WTC11 (cell line): Measurements from ENCODE around the gene CAMKK2.
"Not testable (repeated sequence)": the region's sequence is repeated elsewhere in the genome, so short reads cannot be mapped to it uniquely, and the experiment has no call there.

Source experiments
- FOXK1 ChIP-seq: sonication (generic); formaldehyde crosslinking; IDR thresholded peaks from 2 replicates; pipeline ENCODE4 v1.8.0; 2022; ENCODE audit warnings: mild to moderate bottlenecking, moderate library complexity, missing genetic modification reagents
- IRF2 ChIP-seq: sonication (generic); formaldehyde crosslinking; IDR thresholded peaks from 2 replicates; pipeline ENCODE4 v1.8.0; 2022; ENCODE audit warnings: low read depth, missing genetic modification reagents, borderline replicate concordance
- TP53 ChIP-seq: sonication (generic); formaldehyde crosslinking; IDR thresholded peaks from 2 replicates; pipeline ENCODE4 v1.8.1; 2023; ENCODE audit warnings: mild to moderate bottlenecking, missing genetic modification reagents
- TF ChIP-seq, protein P1 (sequence below): fragments of 200-600 bp; IDR thresholded peaks from 2 replicates; pipeline ENCODE4 v1.8.0; 2022; ENCODE audit warnings: antibody characterized with exemption

DNA sequence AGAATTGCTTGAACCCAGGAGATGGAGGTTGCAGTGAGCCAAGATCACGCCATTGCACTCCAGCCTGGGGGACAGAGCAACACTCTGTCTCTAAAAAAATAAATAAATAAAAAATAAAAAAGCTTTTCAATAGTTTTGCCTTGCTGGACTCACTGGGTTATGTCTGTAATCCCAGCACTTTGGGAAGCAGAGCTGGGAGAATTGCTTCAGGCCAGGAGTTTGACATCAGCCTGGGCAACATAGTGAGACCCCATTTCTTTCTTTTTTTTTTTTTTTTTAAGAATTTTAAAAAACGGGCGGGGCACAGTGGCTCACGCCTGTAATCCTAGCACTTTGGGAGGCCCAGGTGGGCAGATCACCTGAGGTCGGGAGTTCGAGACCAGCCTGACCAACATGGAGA, 95.4 kb downstream of the CAMKK2 start:
- TF ChIP-seq TP53, IRF2, FOXK1 (CRISPR knock-in tag): not testable (repeated sequence)
- TF ChIP-seq, protein P1, sequence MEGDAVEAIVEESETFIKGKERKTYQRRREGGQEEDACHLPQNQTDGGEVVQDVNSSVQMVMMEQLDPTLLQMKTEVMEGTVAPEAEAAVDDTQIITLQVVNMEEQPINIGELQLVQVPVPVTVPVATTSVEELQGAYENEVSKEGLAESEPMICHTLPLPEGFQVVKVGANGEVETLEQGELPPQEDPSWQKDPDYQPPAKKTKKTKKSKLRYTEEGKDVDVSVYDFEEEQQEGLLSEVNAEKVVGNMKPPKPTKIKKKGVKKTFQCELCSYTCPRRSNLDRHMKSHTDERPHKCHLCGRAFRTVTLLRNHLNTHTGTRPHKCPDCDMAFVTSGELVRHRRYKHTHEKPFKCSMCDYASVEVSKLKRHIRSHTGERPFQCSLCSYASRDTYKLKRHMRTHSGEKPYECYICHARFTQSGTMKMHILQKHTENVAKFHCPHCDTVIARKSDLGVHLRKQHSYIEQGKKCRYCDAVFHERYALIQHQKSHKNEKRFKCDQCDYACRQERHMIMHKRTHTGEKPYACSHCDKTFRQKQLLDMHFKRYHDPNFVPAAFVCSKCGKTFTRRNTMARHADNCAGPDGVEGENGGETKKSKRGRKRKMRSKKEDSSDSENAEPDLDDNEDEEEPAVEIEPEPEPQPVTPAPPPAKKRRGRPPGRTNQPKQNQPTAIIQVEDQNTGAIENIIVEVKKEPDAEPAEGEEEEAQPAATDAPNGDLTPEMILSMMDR: not testable (repeated sequence)
